CD4-positive, alpha-beta T cell treated with Interleukin-6 for 4 hours (primary cell): ENCODE measurements around the gene AP1G2.
"Not testable (repeated sequence)": the region's sequence is repeated elsewhere in the genome, so short reads cannot be mapped to it uniquely, and the experiment has no call there.

ENCODE experiments used
- DNase-seq: peaks from one replicate; pipeline ENCODE4 v3.0.0-alpha.2; 2020; ENCODE audit warnings: mixed read lengths

The AP1G2 gene

GRCh38 chr14:23537351-23538049, 30.1 kb downstream of the AP1G2 start:
- no peak for DNase-seq

- not testable (repeated sequence) for DNase-seq
Observed at GRCh38 chr14:23536906-23537305, 30.7 kb downstream of the AP1G2 start.

- DNase-seq = no peak
Observed at GRCh38 chr14:23536494-23536893, 31.1 kb downstream of the AP1G2 start.

DNA sequence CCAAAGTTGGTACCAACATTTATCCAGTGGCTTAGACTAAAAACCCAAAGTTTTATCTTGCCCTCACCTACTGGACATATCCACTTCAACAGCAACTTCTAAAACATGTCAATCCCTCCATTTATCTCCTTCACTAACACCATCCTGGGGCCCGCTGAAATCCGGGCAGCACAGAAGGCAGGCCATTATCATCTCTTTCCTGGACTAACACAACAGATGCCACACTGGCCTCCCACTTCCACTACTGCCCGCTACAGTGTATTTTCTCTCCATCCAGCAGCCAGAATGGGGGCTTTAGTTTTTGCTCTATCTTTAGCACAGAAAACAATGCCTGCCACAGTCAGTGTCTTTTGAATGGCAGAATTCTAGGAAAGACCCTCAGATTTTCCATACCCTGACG, 31.6 kb downstream of the AP1G2 start:
- DNase-seq = no peak

GRCh38 chr14:23533652-23534435, 33.7 kb downstream of the AP1G2 start:
- DNase-seq = no peak

GRCh38 chr14:23532658-23533057, 34.9 kb downstream of the AP1G2 start:
- no peak for DNase-seq

DNA sequence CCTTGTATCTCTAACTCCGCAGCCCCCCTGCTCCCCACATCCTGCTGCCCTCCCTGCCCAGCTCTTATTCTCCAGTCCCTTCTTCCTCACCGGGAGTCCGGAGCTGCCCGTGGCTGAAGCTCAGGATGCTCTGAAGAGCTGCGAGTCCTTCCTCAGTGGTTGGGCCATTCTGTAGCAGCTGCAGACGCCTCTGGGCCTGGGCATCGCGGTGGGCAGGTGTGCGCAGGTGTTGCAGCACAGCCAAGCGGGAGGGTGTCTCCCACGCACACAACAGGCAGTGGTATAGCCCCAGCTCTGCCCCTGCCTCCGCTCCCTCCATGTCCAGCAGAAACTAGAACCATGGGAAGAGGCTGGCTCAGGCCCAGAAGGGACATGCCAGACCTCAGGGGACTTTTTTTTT, 36.2 kb downstream of the AP1G2 start:
- no peak for DNase-seq

DNA sequence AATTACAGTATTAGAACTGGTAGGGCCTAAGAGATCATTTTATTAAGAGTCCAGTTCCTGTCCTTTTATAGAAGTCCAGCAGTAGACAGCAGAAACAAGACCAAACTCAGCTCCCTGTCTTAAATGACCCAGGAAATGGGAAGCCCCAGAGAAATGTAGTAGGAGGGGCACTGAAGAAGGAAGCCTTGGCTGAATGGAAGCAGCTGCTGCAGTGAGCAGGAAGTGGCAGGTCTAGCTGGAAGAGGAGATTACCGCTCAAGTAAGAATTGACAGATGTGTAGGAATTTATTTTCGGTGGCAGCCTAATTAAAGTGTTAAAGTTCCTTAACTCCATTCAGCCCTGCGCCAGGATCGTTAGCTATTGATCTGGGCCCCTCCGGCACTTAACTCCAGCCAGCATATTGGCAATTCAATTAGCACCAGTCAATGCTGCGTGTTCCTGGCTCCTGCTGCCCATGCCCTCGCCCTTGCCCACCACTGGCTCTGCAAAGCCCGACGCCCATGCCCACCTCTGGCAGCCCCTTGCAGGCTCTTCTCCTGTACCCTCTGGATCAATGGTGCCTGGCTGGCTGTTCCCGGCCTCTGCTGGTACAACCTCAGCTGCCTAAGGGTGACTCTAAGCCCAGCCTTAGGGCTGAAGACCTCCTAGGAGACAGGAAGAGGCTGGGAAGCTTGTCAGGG, 37.1 kb downstream of the AP1G2 start:
- no peak for DNase-seq

GRCh38 chr14:23529016-23529415, 38.6 kb downstream of the AP1G2 start:
- no peak for DNase-seq

- no peak for DNase-seq
Observed at GRCh38 chr14:23528555-23528954, 39.0 kb downstream of the AP1G2 start.

DNA sequence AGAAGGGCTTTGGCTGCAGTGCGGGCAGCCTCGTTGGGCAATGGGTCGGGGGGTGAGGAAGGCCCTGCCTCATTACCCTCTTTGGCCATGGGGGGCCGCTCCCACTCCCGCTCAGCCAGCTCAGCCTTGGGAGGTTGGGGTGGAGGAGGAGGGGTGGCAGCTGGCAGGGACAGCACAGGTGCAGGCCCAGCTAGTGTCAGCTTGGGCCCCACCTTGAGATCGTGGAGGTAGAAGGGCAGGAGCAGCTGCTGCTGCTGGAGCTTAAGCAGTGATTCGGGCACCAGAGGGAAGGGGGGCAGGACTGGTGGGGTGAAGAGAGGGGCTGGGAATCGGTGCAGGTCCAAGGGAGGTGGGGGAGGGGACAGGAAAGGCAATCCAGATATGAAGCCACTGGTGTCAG, 42.0 kb downstream of the AP1G2 start:
- no peak for DNase-seq

DNA sequence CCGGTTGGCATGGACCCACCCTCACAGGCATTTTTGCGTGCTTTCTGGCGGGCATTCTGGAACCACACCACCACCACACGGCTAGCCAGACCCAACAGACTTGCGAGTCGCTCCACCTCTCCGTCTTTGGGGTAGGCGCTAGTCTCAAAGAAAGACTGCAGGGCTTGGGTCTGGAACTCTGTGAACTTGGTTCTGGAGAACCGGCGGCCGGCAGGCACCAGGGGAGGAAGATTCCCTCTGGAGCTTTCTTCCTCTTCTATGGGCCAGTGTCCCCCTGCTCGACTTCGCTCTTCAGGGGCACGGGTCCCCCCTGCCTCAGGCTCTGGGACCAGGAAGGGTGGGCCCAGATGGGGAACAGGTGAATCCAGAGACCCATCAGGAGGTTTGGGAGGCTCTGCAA, 42.6 kb downstream of the AP1G2 start:
- DNase-seq = no peak

- DNase-seq = no peak
Observed at GRCh38 chr14:23523229-23524016, 44.2 kb downstream of the AP1G2 start.

- DNase-seq = no peak
Observed at GRCh38 chr14:23522643-23523198, 44.9 kb downstream of the AP1G2 start.

GRCh38 chr14:23521785-23522640, 45.6 kb downstream of the AP1G2 start:
- no peak for DNase-seq

DNA sequence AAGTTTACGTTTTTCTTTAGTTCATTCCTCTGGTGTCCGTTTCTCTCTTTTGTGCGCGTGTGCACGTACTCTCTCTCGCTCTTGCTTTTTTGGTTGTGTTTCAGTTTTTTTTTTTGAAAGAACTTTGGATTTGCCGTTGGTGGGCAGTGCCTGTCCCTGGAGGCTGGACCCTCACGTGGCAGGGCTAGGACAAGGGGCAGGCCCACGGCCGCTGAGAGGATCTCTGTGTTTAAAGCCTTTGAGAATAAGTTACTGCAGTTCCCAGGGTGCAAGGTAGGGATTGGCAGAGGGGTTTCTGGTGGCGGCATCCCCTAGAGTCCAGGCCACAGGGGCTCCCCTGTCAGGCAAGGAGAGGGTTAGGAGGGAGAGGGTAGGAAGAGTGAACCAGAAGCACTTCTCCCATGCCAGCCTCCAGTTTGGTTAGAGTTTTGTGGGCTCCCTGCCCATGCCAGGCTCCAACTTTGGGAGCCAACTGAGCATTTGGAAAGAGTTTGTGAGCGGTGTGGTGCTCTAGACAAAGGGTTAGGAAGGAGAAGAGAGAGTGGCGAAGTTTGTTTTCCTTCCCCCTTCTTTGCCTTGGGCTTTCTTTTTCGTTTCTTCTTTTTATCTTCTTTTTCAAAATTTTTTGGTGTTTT, 46.6 kb downstream of the AP1G2 start:
- DNase-seq = no peak

GRCh38 chr14:23518709-23519108, 48.9 kb downstream of the AP1G2 start:
- DNase-seq = no peak

- DNase-seq = no peak
Observed at GRCh38 chr14:23517650-23518326, 49.8 kb downstream of the AP1G2 start.

GRCh38 chr14:23514644-23514957, 53.0 kb downstream of the AP1G2 start:
- no peak for DNase-seq

- DNase-seq = no peak
Observed at GRCh38 chr14:23513818-23514643, 53.6 kb downstream of the AP1G2 start.
